Measurements from ENCODE around the gene HSPA2.

DNA sequence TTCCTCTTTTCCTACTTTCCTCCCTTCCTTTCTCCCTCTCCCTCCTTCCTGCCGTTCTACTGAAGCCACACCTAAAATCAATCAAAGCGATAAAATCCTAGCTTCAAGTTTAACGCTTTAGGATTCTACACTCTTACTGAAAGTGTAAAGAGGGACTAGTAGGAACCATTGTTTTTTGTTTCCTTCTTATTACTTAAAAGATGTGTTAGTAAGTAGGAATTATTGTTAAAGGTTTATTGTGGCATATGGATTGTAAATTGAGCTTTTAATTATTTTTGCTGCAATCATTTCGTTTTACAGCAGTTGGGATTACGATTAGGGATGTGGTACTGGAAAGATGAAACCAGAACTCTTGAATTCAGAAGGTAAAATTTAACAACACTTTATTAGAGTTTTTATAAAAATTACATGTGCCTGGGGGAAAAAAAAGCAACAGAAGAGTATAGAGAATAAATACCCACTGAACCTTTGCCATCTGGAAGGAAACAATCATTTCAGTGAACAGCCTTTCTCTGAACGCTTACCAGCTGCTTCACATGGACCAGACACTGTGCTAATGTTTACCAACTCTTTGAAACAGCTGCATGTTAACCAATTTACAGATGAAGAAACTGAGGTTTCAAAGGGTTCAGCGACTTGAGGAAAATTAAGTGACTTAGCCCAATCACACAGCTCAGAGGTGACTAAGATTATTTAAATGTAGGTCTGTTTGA lies 10.2 kb downstream of the HSPA2 start:
- no peak for TF ChIP-seq POU2F2 (IDR thresholded peaks at IDR 0.05; ENCODE audit: low read depth, low read length)
- TF ChIP-seq TAF1 (IDR thresholded peaks at IDR 0.05; ENCODE audit: low read depth, low read length): no peak
- TF ChIP-seq POLR2A (IDR thresholded peaks at IDR 0.05; ENCODE audit: low read depth, low read length): no peak
